AG04449 (cell line): ENCODE measurements around the gene DBH.

Experiments
- CTCF ChIA-PET: fragments of 350-600 bp; formaldehyde crosslinking; extraction: SDS; loops from one replicate; lab custom pipeline; 2021; ENCODE audit warnings: antibody characterized with exemption; lab: Yijun Ruan, JAX
- POLR2A ChIA-PET: fragments of 400-600, 350-600 bp; formaldehyde crosslinking; extraction: SDS; loops from one replicate; lab custom pipeline; 2020; ENCODE audit warnings: antibody characterized with exemption, inconsistent platforms; lab: Yijun Ruan, JAX
- DNase-seq: peaks from one replicate; pipeline ENCODE4 v3.0.0-alpha.2; 2010; ENCODE audit warnings: low read depth, low spot score
- H3K4me3 ChIP-seq: 2 replicates; pipeline ENCODE4 v1.5.1; 2011; ENCODE audit warnings: low read depth, mild to moderate bottlenecking, control low read depth, low read length
- TF ChIP-seq, protein P1 (sequence below): IDR thresholded peaks from one replicate; pipeline ENCODE4 v1.5.1; 2011; ENCODE audit warnings: mild to moderate bottlenecking, moderate library complexity, low read length, control low read depth, inconsistent platforms; ENCODE audit not compliant: insufficient read depth; ENCODE audit errors: missing control alignments

Gene DBH

DNA sequence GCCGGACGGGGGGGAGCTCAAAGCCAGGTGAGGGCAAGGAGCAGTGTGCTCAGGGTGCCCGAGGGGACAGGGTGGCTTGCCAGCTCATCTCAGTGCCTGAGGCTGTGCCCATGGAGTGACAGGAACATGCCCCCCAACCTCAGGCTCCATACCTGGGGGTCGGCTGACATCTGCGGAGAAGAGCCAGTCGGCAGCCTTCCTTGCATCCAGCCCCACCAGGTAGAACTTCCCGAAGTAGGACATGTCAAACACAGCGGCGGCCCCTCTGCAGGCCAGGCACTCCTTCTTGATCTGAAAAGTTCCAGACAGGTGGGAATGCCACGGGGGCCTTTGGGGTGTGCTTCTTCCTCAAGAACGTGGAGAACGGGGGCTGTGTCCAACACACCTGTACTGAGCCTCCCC is 59.9 kb downstream of the DBH start:
- H3K4me3 ChIP-seq, result no peak overlapping the region
- DNase-seq, result no peak
- ChIA-PET POLR2A (no interaction called here), CTCF (no interaction called here)
- TF ChIP-seq, protein P1, sequence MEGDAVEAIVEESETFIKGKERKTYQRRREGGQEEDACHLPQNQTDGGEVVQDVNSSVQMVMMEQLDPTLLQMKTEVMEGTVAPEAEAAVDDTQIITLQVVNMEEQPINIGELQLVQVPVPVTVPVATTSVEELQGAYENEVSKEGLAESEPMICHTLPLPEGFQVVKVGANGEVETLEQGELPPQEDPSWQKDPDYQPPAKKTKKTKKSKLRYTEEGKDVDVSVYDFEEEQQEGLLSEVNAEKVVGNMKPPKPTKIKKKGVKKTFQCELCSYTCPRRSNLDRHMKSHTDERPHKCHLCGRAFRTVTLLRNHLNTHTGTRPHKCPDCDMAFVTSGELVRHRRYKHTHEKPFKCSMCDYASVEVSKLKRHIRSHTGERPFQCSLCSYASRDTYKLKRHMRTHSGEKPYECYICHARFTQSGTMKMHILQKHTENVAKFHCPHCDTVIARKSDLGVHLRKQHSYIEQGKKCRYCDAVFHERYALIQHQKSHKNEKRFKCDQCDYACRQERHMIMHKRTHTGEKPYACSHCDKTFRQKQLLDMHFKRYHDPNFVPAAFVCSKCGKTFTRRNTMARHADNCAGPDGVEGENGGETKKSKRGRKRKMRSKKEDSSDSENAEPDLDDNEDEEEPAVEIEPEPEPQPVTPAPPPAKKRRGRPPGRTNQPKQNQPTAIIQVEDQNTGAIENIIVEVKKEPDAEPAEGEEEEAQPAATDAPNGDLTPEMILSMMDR, result no peak

- H3K4me3 ChIP-seq, result no peak overlapping the region
- CTCF ChIA-PET, result no interaction called here
- POLR2A ChIA-PET, result no interaction called here
- TF ChIP-seq, protein P1, result no peak
- no peak for DNase-seq
Measured at GRCh38 chr9:133699546-133699945, 63.4 kb downstream of the DBH start.

GRCh38 chr9:133700819-133701320 is 64.7 kb downstream of the DBH start:
- ChIA-PET POLR2A (no interaction called here), CTCF (interaction anchor here (1.1 kb wide), 1 partner anchor 42 kb away, joined by 3 read pairs; no protein-coding TSS in a partner anchor)
- no peak overlapping the region for H3K4me3 ChIP-seq
- TF ChIP-seq, protein P1, result no peak
- no peak for DNase-seq

DNA sequence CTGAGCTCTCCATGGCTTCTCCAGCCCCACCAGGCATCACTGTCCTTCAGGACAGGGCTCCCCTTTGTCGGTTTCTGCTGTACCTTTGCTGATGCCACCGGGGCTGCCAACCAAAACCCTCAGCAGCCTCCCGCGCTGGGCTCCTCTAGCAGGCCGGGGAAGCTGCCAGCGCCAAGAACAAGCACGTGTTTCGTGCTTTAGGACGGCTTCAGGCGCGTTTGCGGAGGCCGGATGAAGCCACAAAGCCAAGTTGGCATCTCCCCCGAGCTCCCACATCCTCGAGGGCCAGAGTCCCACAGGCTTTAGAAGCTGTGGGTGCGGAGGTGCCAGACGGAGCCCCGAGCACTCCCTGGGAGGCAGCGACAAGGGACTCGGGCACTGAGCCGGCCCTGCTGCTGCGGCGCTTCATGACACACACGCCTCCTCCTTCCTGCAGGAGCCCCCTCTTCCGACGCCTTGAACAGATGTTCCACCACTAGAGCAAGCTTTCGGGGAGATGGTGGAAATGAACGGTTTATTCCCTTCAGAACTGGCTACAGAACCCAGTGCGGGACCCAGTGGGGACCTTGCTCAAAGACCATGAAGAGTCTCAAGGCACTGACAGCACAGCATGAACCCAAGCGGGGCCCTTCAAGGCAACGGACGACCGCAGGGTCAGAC is 65.3 kb downstream of the DBH start:
- DNase-seq, result no peak
- ChIA-PET POLR2A (no interaction called here), CTCF (interaction anchor here (1.1 kb wide), 1 partner anchor 41 kb away, joined by 3 read pairs; no protein-coding TSS in a partner anchor)
- TF ChIP-seq, protein P1, result no peak
- no peak overlapping the region for H3K4me3 ChIP-seq

- no peak for DNase-seq
- H3K4me3 ChIP-seq, result no peak overlapping the region; the same call in 1 of the 2 replicates
- CTCF ChIA-PET, result interaction anchor here (1.1 to 1.2 kb wide), 2 partner anchors 25 to 40 kb away, joined by 3 read pairs; no protein-coding TSS in a partner anchor
- TF ChIP-seq, protein P1, result no peak
- POLR2A ChIA-PET, result no interaction called here
Measured at GRCh38 chr9:133701981-133702797, 66.0 kb downstream of the DBH start.
